K562 (cell line): ENCODE measurements around the gene NUFIP2.

Experiments
- CEBPB ChIP-seq: fragments of 450-650 bp; IDR thresholded peaks from 2 replicates; pipeline ENCODE4 v1.6.1; 2016; ENCODE audit warnings: missing genetic modification characterization, missing compliant biosample characterization
- EP300 ChIP-seq: IDR thresholded peaks from 2 replicates; pipeline ENCODE4 v1.6.1; 2012; ENCODE audit warnings: low read length, improper control_type of control experiment
- HMG20B ChIP-seq: fragments of 250-450 bp; sonication (Bioruptor Pico); IDR thresholded peaks from 2 replicates; pipeline ENCODE4 v1.5.0; 2021; ENCODE audit warnings: mild to moderate bottlenecking
- POLR2A ChIP-seq: fragments of 450-650 bp; conservative IDR thresholded peaks from 2 replicates; pipeline ENCODE4 v1.6.1; 2016
- SREBF2 ChIP-seq: sonication (generic); formaldehyde crosslinking; IDR thresholded peaks from 2 replicates; pipeline ENCODE4 v1.4.0; 2020; ENCODE audit warnings: mild to moderate bottlenecking, missing genetic modification reagents
- TF ChIP-seq, protein P1 (sequence below), 3 experiments: IDR thresholded peaks in 2 of 3; conservative IDR thresholded peaks in 1 of 3; 2 replicates each; pipeline ENCODE4 v1.5.1; 2011 to 2012; ENCODE audit warnings: low read length in 3 of 3, mild to moderate bottlenecking in 3 of 3, control low read depth in 2 of 3, improper control_type of control experiment in 1 of 3, inconsistent platforms in 1 of 3, low read depth in 1 of 3, mixed read lengths in 1 of 3, moderate library complexity in 1 of 3; ENCODE audit not compliant: insufficient read depth in 2 of 3
- TF ChIP-seq, protein P2 (sequence below): sonication (generic); formaldehyde crosslinking; IDR thresholded peaks from 2 replicates; pipeline ENCODE4 v1.8.0; 2023; ENCODE audit warnings: mild to moderate bottlenecking, missing genetic modification reagents
- TF ChIP-seq, protein P3 (sequence below): IDR thresholded peaks from 2 replicates; pipeline ENCODE4 v1.6.1; 2014; ENCODE audit warnings: antibody characterized with exemption
- TF ChIP-seq, protein P4 (sequence below), 2 experiments: IDR thresholded peaks; 2 replicates each; pipeline ENCODE4 v1.6.1; 2012; ENCODE audit warnings: improper control_type of control experiment in 2 of 2, low read depth in 2 of 2, low read length in 2 of 2, borderline replicate concordance in 1 of 2
- TF ChIP-seq, protein P5 (sequence below): sonication (generic); formaldehyde crosslinking; IDR thresholded peaks from 2 replicates; pipeline ENCODE4 v1.8.1; 2022; ENCODE audit warnings: missing genetic modification reagents
- TF ChIP-seq, protein P6 (sequence below): fragments of 250-450 bp; sonication (Bioruptor Pico); IDR thresholded peaks from 2 replicates; pipeline ENCODE4 v1.8.0; 2021; ENCODE audit warnings: borderline replicate concordance, mild to moderate bottlenecking, moderate library complexity; ENCODE audit not compliant: poor library complexity, severe bottlenecking

DNA sequence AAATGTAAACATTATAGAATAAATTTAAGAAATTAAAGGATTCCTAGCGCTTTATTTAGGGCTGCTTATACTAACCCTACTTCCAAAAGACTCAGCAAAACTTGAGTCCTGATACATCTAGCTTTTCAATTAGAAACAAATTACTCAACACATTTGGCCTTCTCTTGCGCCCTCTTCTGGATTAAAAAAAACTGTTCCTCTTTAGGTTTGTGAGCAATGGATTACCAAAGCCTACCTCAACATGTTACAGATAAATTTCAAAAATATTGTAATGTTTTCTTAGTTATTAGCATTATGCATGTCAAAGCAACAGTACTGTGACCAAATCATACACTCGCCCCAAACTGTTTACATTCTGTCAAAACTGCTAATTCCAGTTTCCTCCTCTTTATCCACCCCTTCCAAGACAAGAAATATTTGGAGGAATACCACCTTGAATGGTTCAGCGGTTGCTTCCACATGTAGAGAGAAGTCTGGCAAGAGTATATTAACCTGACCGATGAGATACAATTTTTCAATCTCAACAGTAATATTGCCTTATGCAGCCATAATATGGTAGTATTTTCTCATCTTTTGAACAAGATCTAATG, 2.7 kb downstream of the NUFIP2 start:
- TF ChIP-seq, protein P1, sequence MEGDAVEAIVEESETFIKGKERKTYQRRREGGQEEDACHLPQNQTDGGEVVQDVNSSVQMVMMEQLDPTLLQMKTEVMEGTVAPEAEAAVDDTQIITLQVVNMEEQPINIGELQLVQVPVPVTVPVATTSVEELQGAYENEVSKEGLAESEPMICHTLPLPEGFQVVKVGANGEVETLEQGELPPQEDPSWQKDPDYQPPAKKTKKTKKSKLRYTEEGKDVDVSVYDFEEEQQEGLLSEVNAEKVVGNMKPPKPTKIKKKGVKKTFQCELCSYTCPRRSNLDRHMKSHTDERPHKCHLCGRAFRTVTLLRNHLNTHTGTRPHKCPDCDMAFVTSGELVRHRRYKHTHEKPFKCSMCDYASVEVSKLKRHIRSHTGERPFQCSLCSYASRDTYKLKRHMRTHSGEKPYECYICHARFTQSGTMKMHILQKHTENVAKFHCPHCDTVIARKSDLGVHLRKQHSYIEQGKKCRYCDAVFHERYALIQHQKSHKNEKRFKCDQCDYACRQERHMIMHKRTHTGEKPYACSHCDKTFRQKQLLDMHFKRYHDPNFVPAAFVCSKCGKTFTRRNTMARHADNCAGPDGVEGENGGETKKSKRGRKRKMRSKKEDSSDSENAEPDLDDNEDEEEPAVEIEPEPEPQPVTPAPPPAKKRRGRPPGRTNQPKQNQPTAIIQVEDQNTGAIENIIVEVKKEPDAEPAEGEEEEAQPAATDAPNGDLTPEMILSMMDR (IDR thresholded peaks at IDR 0.05 in 2 of 3, conservative IDR thresholded peaks at IDR 0.05 in 1 of 3; ENCODE audit: insufficient read depth in 2 of 3, low read depth in 1 of 3, low read length in 3 of 3) = peak; percentile 42 to 74 (median 53); a peak in 4 of 6 replicates
- TF ChIP-seq, protein P2, sequence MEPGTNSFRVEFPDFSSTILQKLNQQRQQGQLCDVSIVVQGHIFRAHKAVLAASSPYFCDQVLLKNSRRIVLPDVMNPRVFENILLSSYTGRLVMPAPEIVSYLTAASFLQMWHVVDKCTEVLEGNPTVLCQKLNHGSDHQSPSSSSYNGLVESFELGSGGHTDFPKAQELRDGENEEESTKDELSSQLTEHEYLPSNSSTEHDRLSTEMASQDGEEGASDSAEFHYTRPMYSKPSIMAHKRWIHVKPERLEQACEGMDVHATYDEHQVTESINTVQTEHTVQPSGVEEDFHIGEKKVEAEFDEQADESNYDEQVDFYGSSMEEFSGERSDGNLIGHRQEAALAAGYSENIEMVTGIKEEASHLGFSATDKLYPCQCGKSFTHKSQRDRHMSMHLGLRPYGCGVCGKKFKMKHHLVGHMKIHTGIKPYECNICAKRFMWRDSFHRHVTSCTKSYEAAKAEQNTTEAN (CRISPR knock-in tag) = no peak
- TF ChIP-seq EP300 (no peak), HMG20B (CRISPR knock-in tag) (no peak), CEBPB (tag) (peak; percentile 80), SREBF2 (CRISPR knock-in tag) (no peak), POLR2A (no peak)
- TF ChIP-seq, protein P3, sequence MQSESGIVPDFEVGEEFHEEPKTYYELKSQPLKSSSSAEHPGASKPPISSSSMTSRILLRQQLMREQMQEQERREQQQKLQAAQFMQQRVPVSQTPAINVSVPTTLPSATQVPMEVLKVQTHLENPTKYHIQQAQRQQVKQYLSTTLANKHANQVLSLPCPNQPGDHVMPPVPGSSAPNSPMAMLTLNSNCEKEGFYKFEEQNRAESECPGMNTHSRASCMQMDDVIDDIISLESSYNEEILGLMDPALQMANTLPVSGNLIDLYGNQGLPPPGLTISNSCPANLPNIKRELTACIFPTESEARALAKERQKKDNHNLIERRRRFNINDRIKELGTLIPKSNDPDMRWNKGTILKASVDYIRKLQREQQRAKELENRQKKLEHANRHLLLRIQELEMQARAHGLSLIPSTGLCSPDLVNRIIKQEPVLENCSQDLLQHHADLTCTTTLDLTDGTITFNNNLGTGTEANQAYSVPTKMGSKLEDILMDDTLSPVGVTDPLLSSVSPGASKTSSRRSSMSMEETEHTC = no peak
- TF ChIP-seq, protein P4, sequence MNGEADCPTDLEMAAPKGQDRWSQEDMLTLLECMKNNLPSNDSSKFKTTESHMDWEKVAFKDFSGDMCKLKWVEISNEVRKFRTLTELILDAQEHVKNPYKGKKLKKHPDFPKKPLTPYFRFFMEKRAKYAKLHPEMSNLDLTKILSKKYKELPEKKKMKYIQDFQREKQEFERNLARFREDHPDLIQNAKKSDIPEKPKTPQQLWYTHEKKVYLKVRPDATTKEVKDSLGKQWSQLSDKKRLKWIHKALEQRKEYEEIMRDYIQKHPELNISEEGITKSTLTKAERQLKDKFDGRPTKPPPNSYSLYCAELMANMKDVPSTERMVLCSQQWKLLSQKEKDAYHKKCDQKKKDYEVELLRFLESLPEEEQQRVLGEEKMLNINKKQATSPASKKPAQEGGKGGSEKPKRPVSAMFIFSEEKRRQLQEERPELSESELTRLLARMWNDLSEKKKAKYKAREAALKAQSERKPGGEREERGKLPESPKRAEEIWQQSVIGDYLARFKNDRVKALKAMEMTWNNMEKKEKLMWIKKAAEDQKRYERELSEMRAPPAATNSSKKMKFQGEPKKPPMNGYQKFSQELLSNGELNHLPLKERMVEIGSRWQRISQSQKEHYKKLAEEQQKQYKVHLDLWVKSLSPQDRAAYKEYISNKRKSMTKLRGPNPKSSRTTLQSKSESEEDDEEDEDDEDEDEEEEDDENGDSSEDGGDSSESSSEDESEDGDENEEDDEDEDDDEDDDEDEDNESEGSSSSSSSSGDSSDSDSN (IDR thresholded peaks at IDR 0.05; ENCODE audit: borderline replicate concordance in 1 of 2, low read depth in 2 of 2, low read length in 2 of 2) = no peak
- TF ChIP-seq, protein P5, sequence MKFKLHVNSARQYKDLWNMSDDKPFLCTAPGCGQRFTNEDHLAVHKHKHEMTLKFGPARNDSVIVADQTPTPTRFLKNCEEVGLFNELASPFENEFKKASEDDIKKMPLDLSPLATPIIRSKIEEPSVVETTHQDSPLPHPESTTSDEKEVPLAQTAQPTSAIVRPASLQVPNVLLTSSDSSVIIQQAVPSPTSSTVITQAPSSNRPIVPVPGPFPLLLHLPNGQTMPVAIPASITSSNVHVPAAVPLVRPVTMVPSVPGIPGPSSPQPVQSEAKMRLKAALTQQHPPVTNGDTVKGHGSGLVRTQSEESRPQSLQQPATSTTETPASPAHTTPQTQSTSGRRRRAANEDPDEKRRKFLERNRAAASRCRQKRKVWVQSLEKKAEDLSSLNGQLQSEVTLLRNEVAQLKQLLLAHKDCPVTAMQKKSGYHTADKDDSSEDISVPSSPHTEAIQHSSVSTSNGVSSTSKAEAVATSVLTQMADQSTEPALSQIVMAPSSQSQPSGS = no peak
- TF ChIP-seq, protein P6, sequence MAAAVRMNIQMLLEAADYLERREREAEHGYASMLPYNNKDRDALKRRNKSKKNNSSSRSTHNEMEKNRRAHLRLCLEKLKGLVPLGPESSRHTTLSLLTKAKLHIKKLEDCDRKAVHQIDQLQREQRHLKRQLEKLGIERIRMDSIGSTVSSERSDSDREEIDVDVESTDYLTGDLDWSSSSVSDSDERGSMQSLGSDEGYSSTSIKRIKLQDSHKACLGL = no peak
